Stimulated activated CD8-positive, alpha-beta memory T cell treated with anti-CD3 and anti-CD28 coated beads, Interleukin-7, amount 100 ng/mL, for 4 hours (primary cell): Measurements from ENCODE around the gene BIRC3.
"Not testable (repeated sequence)": the region's sequence is repeated elsewhere in the genome, so short reads cannot be mapped to it uniquely, and the experiment has no call there.

ENCODE experiments used
- DNase-seq, 2 donors: peaks; one replicate each; pipeline ENCODE4 v3.0.0-alpha.2; 2020; ENCODE audit warnings: low read depth in 2 of 2

The BIRC3 gene

GRCh38 chr11:102374633-102375424, 57.5 kb downstream of the BIRC3 start:
- DNase-seq, result not testable (repeated sequence)

GRCh38 chr11:102375720-102376399, 58.6 kb downstream of the BIRC3 start:
- no peak for DNase-seq

- DNase-seq, result no peak
Measured at GRCh38 chr11:102377891-102378290, 60.6 kb downstream of the BIRC3 start.

GRCh38 chr11:102378818-102379217, 61.5 kb downstream of the BIRC3 start:
- no peak for DNase-seq

GRCh38 chr11:102382384-102382783, 65.1 kb downstream of the BIRC3 start:
- DNase-seq, result no peak

- no peak for DNase-seq
Measured at GRCh38 chr11:102383839-102384238, 66.6 kb downstream of the BIRC3 start.

- no peak for DNase-seq
Measured at GRCh38 chr11:102384419-102385079, 67.3 kb downstream of the BIRC3 start.

GRCh38 chr11:102385085-102386007, 68.1 kb downstream of the BIRC3 start:
- DNase-seq, result no peak

- DNase-seq, result no peak
Measured at GRCh38 chr11:102386136-102386734, 69.0 kb downstream of the BIRC3 start.

- DNase-seq, result no peak
Measured at GRCh38 chr11:102387043-102387781, 69.9 kb downstream of the BIRC3 start.
